ENCODE data around the gene MET. TPM values are rescaled to one million over a fixed set of nuclear protein-coding genes. Genes with fewer than 3 reads are reported as not detected.

The MET gene
- total and polyA plus RNA-seq, 2 of the 13 experiments (the other 11 are each of a cell fraction or from before 2014, with no cell fraction given) = 21.8 to 31.5 TPM

GRCh38 chr7:116670409-116671015, 1.5 kb upstream of the MET start (continued):
- no peak for TF ChIP-seq ZNF382 (CRISPR knock-in tag; IDR thresholded peaks at IDR 0.05; ENCODE audit: borderline replicate concordance)

- Histone ChIP-seq H3K79me2 (ENCODE audit: insufficient read depth, low read length) (peaks cover 38% of the 10 kb centered on the region), H3K4me1 (ENCODE audit: insufficient read depth, low read length) (peaks cover 37% of the 10 kb centered on the region), H3K4me3 (replicated peaks in 1 of 3; ENCODE audit: insufficient read depth in 1 of 3, low read depth in 2 of 3, low read length in 3 of 3) (peak overlapping the region; percentile 68 to 97 (median 77); a peak in 5 of 6 replicates), H3K9me3 (ENCODE audit: low read length) (no peaks in the 10 kb centered on the region), H3K27ac (ENCODE audit: extremely low read length, insufficient read depth, low read length) (no peak overlapping the region), H3K36me3 (replicated peaks in 1 of 2; ENCODE audit: control insufficient read depth in 1 of 2, insufficient read depth in 2 of 2, low read length in 2 of 2) (no peaks in the 10 kb centered on the region), H4K20me1 (ENCODE audit: insufficient read depth, low read length) (no peaks in the 10 kb centered on the region; the same call in 1 of the 2 replicates), H2AFZ (ENCODE audit: low read length) (no peak overlapping the region), H3K9ac (ENCODE audit: insufficient read depth, low read depth, low read length) (peak overlapping the region; percentile 87; the same call in 1 of the 2 replicates), H3K27me3 (ENCODE audit: control insufficient read depth in 1 of 2, insufficient read depth in 2 of 2, low read length in 2 of 2) (no peaks in the 10 kb centered on the region; a peak in 1 of 5 replicates), H3K4me2 (ENCODE audit: low read depth, low read length) (peak overlapping the region; percentile 92)
- no peak for DNase-seq (ENCODE audit: low spot score)
- BruUV-seq (replicated peaks) = no TSS peak
- WGBS (ENCODE audit: low lambda C conversion rate) = 52% methylated on average over 7 of the region's 7 CpGs
- ChIA-PET POLR2A (interaction anchor here (0.6 to 2.1 kb wide), 8 partner anchors 16 to 143 kb away, joined by 3 to 21 read pairs (median 4); no protein-coding TSS in a partner anchor), CTCF (ENCODE audit: low intra/inter-chr PET ratio, low total read pairs) (interaction anchor here (1.5 to 2.2 kb wide), 2 partner anchors 115 to 139 kb away, joined by 9 to 25 read pairs; no protein-coding TSS in a partner anchor)
- intact Hi-C loops (cut with micrococcal nuclease; ENCODE audit: unreplicated experiment) = loop anchor here (2.0 to 5.0 kb wide), 2 partner anchors 78 to 414 kb away; no protein-coding TSS in a partner anchor
- no peak for FAIRE-seq
- in situ Hi-C loops (cut with HindIII; ENCODE audit: extremely low pct_ligation_motif_present, low pct_unique_long_range_greater_than_20kb) = loop anchor here (5.0 kb wide), 2 partner anchors 79 to 136 kb away; no protein-coding TSS in a partner anchor
- no peak for TF ChIP-seq ZBED4 (CRISPR knock-in tag; IDR thresholded peaks at IDR 0.05; ENCODE audit: borderline replicate concordance)
- no peak for TF ChIP-seq GTF2F1 (IDR thresholded peaks at IDR 0.05; ENCODE audit: low read length)
- TF ChIP-seq ARID5B (CRISPR knock-in tag; IDR thresholded peaks at IDR 0.05) = 0 out of 2 replicates have a peak, but pooled peaks have one; percentile 7
- TF ChIP-seq DMAP1 (CRISPR knock-in tag; IDR thresholded peaks at IDR 0.05) = no peak; the same call in 1 of the 2 replicates
- ATAC-seq = no peak
Observed at GRCh38 chr7:116671111-116671510, 885 bp upstream of the MET start.

Data from HepG2 (cell line).